Measurements from ENCODE around the gene MAPK4.

GRCh38 chr18:50775207-50775606 is 215.3 kb downstream of the MAPK4 start:
- TF ChIP-seq, protein P1, sequence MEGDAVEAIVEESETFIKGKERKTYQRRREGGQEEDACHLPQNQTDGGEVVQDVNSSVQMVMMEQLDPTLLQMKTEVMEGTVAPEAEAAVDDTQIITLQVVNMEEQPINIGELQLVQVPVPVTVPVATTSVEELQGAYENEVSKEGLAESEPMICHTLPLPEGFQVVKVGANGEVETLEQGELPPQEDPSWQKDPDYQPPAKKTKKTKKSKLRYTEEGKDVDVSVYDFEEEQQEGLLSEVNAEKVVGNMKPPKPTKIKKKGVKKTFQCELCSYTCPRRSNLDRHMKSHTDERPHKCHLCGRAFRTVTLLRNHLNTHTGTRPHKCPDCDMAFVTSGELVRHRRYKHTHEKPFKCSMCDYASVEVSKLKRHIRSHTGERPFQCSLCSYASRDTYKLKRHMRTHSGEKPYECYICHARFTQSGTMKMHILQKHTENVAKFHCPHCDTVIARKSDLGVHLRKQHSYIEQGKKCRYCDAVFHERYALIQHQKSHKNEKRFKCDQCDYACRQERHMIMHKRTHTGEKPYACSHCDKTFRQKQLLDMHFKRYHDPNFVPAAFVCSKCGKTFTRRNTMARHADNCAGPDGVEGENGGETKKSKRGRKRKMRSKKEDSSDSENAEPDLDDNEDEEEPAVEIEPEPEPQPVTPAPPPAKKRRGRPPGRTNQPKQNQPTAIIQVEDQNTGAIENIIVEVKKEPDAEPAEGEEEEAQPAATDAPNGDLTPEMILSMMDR (conservative IDR thresholded peaks at IDR 0.05; ENCODE audit: low read length) = no peak
- TF ChIP-seq EZH2phosphoT487 (IDR thresholded peaks at IDR 0.05; ENCODE audit: borderline replicate concordance) = no peak
